Stomach (tissue), 9 donors: ENCODE measurements around the gene MS4A4E. TPM values are rescaled to one million over a fixed set of nuclear protein-coding genes. Genes with fewer than 3 reads are reported as not detected.

Experiments
- DNase-seq, 2 donors: peaks; one replicate each; pipeline versions ENCODE4 v3.0.0 to v3.0.0-alpha.2; 2013 to 2019
- H3K27ac ChIP-seq, 5 donors: fragments of 200-600 bp in 4 of 5; sonication (generic) in 4 of 5; one replicate each; pipeline ENCODE4 v1.5.1; 2013 to 2019; ENCODE audit warnings: mild to moderate bottlenecking in 1 of 5, moderate library complexity in 1 of 5
- H3K27me3 ChIP-seq, 3 donors: fragments of 200-600 bp; sonication (generic); one replicate each; pipeline ENCODE4 v1.5.1; 2017 to 2019; ENCODE audit warnings: mixed run types in 1 of 3
- H3K36me3 ChIP-seq, 4 donors: fragments of 200-600 bp; sonication (generic); 1 replicate in 3 of 4; 2 replicates in 1 of 4; pipeline ENCODE4 v1.5.1; 2016 to 2019
- H3K4me1 ChIP-seq, 4 donors: fragments of 200-600 bp; sonication (generic); one replicate each; pipeline ENCODE4 v1.5.1; 2016 to 2019
- H3K4me3 ChIP-seq, 4 donors: fragments of 200-600 bp; sonication (generic) in 3 of 4; one replicate each; pipeline ENCODE4 v1.5.1; 2016 to 2019; ENCODE audit warnings: mild to moderate bottlenecking in 1 of 4
- H3K9me3 ChIP-seq, 4 donors: fragments of 200-600 bp; sonication (generic); one replicate each; pipeline ENCODE4 v1.5.1; 2016 to 2019
- EP300 ChIP-seq: sonication (generic); formaldehyde crosslinking; IDR thresholded peaks from one replicate; pipeline ENCODE4 v1.6.1; 2017; ENCODE audit warnings: antibody characterized with exemption
- POLR2A ChIP-seq, 4 donors: fragments of 450-650 bp; IDR thresholded peaks; one replicate each; pipeline ENCODE4 v1.6.1; 2016; ENCODE audit warnings: antibody characterized with exemption in 4 of 4, control low read depth in 2 of 4, mild to moderate bottlenecking in 1 of 4, moderate library complexity in 1 of 4
- POLR2AphosphoS5 ChIP-seq, 3 donors: sonication (generic); formaldehyde crosslinking; IDR thresholded peaks; one replicate each; pipeline ENCODE4 v1.6.1; 2016; ENCODE audit warnings: antibody characterized with exemption in 3 of 3
- WGBS, 5 donors: extraction: QIAGEN DNeasy Blood & Tissue Kit in 3 of 5; methylation state at CpG; one replicate each; pipeline versions ENCODE4 v1.1.5 to v1.1.7; 2013 to 2018; 5-methylcytosine and 5-hydroxymethylcytosine counted together
- intact Hi-C: fragments of 100-400 bp; cut with DNase I; formaldehyde crosslinking; loops from one replicate; pipeline ENCODE4 v1.15.1; 2023; ENCODE audit warnings: low total_unique reads
- polyA plus RNA-seq, 3 donors: library from polyadenylated mRNA; stranded (reverse); fragments of 200-250 nt; gene quantifications; one replicate each; pipeline ENCODE4 v1.2.3, GENCODE V29; 2013
- total RNA-seq, 5 donors: library from RNA; depleted of rRNA; stranded (reverse); fragments of >200 nt; gene quantifications; one replicate each; pipeline versions ENCODE4 v1.1.0 to v1.2.3, GENCODE V29; 2014 to 2016
- TF ChIP-seq, protein P1 (sequence below), 7 experiments: fragments of 450-650 bp in 4 of 7; fragments of 200-600 bp in 3 of 7; sonication (generic) in 3 of 7; IDR thresholded peaks; one replicate each; pipeline ENCODE4 v1.5.1; 2016 to 2019; ENCODE audit warnings: antibody characterized with exemption in 7 of 7, control low read depth in 2 of 7, mild to moderate bottlenecking in 1 of 7
- donor health status: healthy with polysubstance abuse.
- donor health status: Bipolar disorder and iron deficiency.
- donor health status: healthy.

Gene MS4A4E
- total and polyA plus RNA-seq, 8 donors: 0.25 to 16.2 (median 1.8) TPM; not detected in 2

DNA sequence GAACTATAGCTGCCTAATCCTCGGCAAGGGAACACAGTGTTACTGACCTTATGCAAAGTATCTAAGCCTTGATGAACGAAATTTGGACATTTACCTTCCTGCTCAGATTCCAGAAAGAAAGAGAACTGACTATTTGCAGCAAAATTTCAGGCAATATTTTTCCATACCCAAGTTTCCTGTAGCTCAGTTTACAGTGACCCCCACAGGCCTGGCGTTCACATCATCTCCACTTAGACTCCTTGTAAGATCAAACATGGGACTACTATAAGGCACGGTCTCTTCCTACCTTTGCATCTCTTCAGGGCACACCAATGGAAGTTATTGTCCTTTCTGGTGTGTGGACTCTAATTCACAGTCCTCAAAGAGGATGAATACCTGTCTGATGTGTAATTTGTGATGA is 81.2 kb downstream of the MS4A4E start:
- intact Hi-C loops: no loop called here
- Histone ChIP-seq H3K27ac (no peak overlapping the region), H3K36me3 (no peaks in the 10 kb centered on the region), H3K9me3 (no peaks in the 10 kb centered on the region), H3K4me1 (no peaks in the 10 kb centered on the region), H3K27me3 (no peaks in the 10 kb centered on the region), H3K4me3 (no peak overlapping the region)
- WGBS, 5 donors: 63 to 73% (median 71%) methylated on average over 4 of the region's 4 CpGs
- no peak for DNase-seq
- TF ChIP-seq POLR2A (IDR thresholded peaks at IDR 0.05) (no peak), EP300 (no peak), POLR2AphosphoS5 (IDR thresholded peaks at IDR 0.05) (no peak)
- TF ChIP-seq, protein P1, sequence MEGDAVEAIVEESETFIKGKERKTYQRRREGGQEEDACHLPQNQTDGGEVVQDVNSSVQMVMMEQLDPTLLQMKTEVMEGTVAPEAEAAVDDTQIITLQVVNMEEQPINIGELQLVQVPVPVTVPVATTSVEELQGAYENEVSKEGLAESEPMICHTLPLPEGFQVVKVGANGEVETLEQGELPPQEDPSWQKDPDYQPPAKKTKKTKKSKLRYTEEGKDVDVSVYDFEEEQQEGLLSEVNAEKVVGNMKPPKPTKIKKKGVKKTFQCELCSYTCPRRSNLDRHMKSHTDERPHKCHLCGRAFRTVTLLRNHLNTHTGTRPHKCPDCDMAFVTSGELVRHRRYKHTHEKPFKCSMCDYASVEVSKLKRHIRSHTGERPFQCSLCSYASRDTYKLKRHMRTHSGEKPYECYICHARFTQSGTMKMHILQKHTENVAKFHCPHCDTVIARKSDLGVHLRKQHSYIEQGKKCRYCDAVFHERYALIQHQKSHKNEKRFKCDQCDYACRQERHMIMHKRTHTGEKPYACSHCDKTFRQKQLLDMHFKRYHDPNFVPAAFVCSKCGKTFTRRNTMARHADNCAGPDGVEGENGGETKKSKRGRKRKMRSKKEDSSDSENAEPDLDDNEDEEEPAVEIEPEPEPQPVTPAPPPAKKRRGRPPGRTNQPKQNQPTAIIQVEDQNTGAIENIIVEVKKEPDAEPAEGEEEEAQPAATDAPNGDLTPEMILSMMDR (IDR thresholded peaks at IDR 0.05): no peak

DNA sequence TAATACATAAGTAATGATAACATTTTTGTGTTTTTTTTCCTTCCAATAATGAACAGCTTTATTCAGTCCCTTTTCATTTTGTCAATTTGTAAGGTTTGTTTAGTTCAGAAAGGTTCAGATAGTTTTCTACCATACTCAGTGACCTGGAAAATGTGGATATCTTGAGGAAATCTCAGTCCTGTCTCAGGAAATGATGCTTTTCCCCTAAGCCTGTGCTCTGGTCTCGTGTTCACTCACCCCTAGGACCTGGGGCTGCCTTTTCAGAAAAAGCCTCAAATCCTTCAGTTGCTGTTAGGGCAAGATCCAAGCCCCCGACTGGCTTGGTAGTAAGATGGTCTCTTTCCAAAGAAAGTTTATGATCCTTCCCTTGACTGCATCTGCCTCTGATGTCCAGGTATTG is 81.8 kb downstream of the MS4A4E start:
- Histone ChIP-seq H3K36me3 (no peaks in the 10 kb centered on the region), H3K4me1 (no peaks in the 10 kb centered on the region), H3K27ac (no peak overlapping the region), H3K9me3 (no peaks in the 10 kb centered on the region), H3K4me3 (no peak overlapping the region), H3K27me3 (no peaks in the 10 kb centered on the region)
- intact Hi-C loops: no loop called here
- TF ChIP-seq POLR2AphosphoS5 (IDR thresholded peaks at IDR 0.05) (no peak), POLR2A (IDR thresholded peaks at IDR 0.05) (no peak), EP300 (no peak)
- TF ChIP-seq, protein P1 (IDR thresholded peaks at IDR 0.05): no peak
- DNase-seq: no peak
- 75 to 84% (median 77%) methylated on average over 2 of the region's 2 CpGs for WGBS, 5 donors

DNA sequence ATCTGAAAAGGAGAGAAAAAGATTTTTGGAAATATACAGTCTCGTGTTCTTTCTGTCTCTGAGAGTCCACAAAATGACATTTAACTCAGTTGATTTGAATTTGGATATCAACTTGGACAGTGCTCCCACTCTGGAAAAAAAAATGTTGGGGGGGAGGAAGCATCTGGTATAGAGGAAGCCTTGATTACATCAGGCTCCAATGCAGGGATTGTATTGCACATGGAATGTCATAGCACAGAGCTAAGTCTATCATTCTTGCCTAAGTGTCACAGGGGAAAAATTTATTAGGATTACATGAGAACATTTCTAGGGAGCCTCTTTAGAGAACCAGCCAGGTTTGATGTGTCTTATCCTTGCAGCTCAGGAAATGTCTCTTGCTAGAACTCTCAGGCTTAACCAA is 83.1 kb downstream of the MS4A4E start:
- DNase-seq: no peak
- WGBS, 5 donors: 50 to 74% (median 58%) methylated on average over 1 of the region's 1 CpG
- intact Hi-C loops: no loop called here
- TF ChIP-seq EP300 (no peak), POLR2AphosphoS5 (IDR thresholded peaks at IDR 0.05) (no peak), POLR2A (IDR thresholded peaks at IDR 0.05) (no peak)
- TF ChIP-seq, protein P1 (IDR thresholded peaks at IDR 0.05): no peak
- no peaks in the 10 kb centered on the region for H3K36me3 ChIP-seq
- no peak overlapping the region for H3K27ac ChIP-seq
- no peaks in the 10 kb centered on the region for H3K27me3 ChIP-seq
- no peak overlapping the region for H3K4me3 ChIP-seq
- no peaks in the 10 kb centered on the region for H3K9me3 ChIP-seq
- no peaks in the 10 kb centered on the region for H3K4me1 ChIP-seq

DNA sequence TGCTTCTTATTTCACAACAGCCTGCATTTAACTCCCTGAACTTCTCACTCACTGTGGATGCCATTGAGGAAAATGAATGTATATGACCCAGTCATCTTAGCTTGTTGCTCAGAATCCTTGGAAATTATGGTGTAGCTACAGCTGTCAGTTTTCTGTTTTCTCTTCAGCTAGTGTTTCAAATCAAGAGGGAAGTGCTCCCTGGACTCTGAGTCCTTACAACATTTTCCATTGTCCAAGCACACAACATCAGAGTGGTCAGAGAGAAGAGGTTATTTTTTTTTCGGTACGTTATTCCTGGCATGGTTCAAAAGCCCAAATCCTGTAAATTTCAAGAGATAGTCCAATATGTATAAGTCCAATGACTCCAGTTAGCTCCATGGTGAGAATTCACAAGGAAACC is 83.7 kb downstream of the MS4A4E start:
- Histone ChIP-seq H3K4me1 (no peaks in the 10 kb centered on the region), H3K9me3 (no peaks in the 10 kb centered on the region), H3K36me3 (no peaks in the 10 kb centered on the region), H3K4me3 (no peak overlapping the region), H3K27ac (no peak overlapping the region), H3K27me3 (no peaks in the 10 kb centered on the region)
- 33 to 89% (median 60%) methylated on average over 2 of the region's 2 CpGs for WGBS, 5 donors
- TF ChIP-seq EP300 (no peak), POLR2AphosphoS5 (IDR thresholded peaks at IDR 0.05) (no peak), POLR2A (IDR thresholded peaks at IDR 0.05) (no peak)
- TF ChIP-seq, protein P1 (IDR thresholded peaks at IDR 0.05): no peak
- DNase-seq: no peak
- intact Hi-C loops: no loop called here
